HG03342 (cell line): ENCODE measurements around the gene NEDD4L.

Source experiments
- ATAC-seq: cut with Tn5 transposase; IDR thresholded peaks from one replicate; pipeline ENCODE4 v1.9.1; 2021; ENCODE audit warnings: mild to moderate bottlenecking, moderate library complexity; ENCODE audit not compliant: unreplicated experiment

The NEDD4L gene

GRCh38 chr18:58201733-58202730 lies 158.0 kb downstream of the NEDD4L start:
- no peak for ATAC-seq

- no peak for ATAC-seq
Observed at GRCh38 chr18:58204776-58205442, 160.9 kb downstream of the NEDD4L start.

GRCh38 chr18:58205443-58206160 lies 161.6 kb downstream of the NEDD4L start:
- no peak for ATAC-seq

GRCh38 chr18:58207520-58208152 lies 163.6 kb downstream of the NEDD4L start:
- no peak for ATAC-seq

DNA sequence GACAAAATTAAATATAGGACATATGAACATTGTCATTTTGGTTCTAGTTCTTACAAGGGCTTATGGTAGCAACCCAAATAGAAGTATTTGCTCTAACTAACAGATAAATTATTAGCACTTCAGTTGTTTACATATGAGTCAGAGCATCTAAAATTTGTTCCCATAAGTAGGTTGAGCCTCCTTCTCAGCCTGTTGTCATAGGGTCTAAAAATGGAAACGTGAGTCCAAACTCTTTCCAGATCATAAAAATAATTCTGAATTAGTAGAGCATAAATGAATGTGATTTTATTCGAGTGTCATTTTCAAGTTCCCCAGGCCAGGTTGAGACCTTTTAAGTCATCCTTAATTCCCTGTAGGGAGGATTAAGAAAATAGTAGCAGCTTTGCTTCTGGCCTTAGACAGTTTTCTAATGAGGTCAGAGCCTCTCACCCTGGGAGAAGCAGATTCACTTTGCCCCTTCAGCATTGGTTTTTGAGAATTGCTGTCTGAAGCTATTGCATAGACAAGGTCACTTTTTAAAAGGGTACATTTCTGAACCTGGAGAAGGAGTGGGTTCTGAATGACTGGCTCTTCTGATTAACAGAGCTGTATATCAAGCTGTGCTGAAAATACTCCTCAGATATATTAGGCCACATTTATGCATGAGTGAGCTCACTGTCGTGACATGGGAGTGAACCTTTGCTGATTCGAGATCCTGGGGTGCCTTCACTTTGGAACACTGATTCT lies 164.3 kb downstream of the NEDD4L start:
- no peak for ATAC-seq

- ATAC-seq = no peak
Observed at GRCh38 chr18:58209326-58209725, 165.3 kb downstream of the NEDD4L start.

GRCh38 chr18:58211510-58211909 lies 167.5 kb downstream of the NEDD4L start:
- ATAC-seq = no peak

GRCh38 chr18:58212274-58212673 lies 168.2 kb downstream of the NEDD4L start:
- no peak for ATAC-seq

- ATAC-seq = no peak
Observed at GRCh38 chr18:58213440-58213839, 169.4 kb downstream of the NEDD4L start.

GRCh38 chr18:58215011-58215410 lies 171.0 kb downstream of the NEDD4L start:
- no peak for ATAC-seq

DNA sequence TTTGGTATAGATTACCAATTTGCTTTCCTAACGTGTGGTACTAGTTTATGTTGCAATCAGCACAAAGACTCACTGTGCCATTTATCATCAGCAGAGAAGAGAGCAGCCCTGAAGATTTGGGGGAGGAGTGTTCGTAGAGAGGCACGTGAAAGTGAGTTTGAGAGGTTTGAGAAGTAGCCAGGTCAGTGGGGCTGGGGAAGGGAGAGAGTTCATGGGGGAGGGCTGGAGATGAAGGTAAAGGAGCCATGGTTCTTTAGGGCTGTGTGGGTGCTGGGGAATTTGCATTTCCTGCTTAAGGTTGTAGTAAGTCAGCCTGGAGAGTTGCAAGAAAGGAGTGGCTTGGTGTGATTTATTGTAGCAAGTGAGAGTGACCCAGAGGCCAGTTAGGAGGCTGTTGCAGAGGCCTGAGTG lies 172.1 kb downstream of the NEDD4L start:
- no peak for ATAC-seq

DNA sequence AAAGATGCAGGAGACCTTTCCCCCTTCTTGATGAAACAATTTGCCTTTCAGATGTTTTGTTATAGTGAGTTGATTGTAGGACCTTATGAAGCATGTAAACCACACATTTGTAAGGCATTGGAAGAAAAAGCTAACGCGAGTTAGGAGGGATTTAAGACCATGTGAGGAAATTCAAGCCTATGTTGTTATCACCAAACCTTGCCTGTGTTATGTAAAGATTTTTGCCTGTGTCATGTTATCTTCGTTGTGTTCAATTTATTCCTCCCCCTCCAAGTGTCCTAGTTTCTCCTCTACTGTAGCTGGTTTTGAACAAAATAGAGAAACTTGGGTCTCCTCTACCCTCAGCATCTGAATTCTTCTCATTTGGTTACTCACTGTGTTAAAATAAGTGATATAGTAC lies 173.0 kb downstream of the NEDD4L start:
- ATAC-seq = no peak

GRCh38 chr18:58218117-58218516 lies 174.1 kb downstream of the NEDD4L start:
- ATAC-seq = no peak

DNA sequence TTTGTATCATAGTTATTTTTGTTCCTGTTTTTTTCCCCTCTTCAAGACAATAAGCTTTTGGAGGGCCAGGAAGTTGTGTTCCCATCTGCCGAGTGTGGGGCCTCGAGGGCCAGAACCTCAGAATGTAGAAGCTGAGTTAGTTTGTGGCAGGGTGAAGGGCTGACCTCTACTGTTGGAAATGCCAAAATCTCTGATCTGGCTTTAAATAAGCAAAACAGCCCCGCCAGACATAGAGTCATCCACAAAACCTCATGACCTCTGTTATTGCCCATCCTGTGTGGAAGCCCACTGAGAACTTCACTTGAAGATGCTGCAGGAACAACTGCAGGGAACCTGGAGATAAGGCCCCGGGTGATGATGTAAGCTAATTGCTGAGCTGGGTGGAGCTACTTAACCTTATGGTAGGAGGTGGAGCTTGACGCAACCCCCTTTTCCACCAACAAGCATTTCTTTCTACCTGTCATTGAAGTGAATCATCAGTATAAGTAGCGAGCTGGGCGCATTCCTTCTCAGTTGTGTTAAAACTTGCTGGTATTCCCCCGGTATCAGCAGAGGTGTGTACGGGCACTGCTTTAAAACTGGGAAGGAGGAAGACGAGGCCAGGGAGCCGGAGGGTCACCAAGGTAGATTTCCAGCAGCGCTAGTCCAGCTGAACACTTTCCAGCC lies 177.2 kb downstream of the NEDD4L start:
- ATAC-seq = no peak

- no peak for ATAC-seq
Observed at GRCh38 chr18:58222432-58223125, 178.6 kb downstream of the NEDD4L start.

- ATAC-seq = no peak
Observed at GRCh38 chr18:58223717-58224424, 179.8 kb downstream of the NEDD4L start.

DNA sequence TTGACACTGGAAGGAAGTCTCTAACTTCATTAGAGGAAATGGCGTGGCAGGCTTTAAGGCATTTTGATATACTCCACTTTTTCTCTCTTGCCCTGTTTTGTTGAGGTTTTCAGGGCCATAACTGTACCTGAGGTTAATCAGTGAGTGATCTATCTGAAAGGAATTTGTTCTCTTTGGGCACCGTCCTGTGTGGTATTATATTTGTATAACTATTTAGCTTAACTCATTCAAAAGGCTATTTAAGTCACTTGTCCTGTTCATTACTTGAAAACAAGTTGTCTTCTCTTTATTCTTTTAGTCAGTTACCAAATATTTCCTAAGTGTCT lies 180.4 kb downstream of the NEDD4L start:
- no peak for ATAC-seq

DNA sequence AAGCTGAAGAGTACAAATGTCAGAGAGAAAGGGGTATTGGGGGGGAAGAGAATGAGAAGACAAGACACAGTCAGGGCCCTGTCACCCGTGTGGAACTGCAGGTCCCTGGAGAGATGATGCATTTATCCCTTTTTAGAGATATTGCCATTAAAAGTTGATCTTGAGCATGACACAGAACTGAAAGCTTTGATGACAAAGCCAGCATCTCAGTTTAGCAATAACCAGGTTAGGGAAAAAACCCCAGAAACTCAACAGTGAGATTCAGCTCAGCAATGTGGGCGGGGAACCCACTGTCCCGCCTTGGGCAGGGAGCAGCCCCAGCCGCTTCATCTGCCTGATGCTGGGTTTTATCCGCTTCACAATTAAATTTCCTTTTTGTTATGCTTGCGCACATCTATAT lies 181.1 kb downstream of the NEDD4L start:
- peak; percentile 78 for ATAC-seq

DNA sequence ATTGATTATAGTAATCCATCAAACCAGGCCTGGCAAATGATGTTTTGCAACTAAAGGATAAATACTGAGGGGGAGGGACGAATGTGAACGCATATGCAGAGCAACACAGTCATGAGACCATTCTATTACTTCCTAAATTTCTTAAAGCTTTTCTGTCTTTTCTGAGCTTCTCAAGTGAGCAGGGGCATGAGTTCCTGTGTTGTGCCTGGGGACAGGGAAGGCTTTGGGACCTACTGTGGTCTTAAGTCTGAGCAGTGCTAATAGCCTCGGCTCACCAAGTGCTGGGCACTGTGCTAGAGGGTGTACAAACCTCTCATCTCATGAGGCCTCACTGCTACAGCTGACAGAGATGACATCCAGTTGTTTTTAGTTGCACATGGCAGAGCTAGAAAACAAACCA lies 182.4 kb downstream of the NEDD4L start:
- ATAC-seq = no peak
